DND-41 (cell line): Measurements from ENCODE around the gene GPR83.

Source experiments
- EZH2 ChIP-seq: IDR thresholded peaks from 3 replicates; pipeline ENCODE4 v1.6.1; 2012; ENCODE audit warnings: borderline replicate concordance, low read depth, mild to moderate bottlenecking, moderate library complexity, low read length, inconsistent platforms; ENCODE audit not compliant: severe bottlenecking
- TF ChIP-seq, protein P1 (sequence below): IDR thresholded peaks from 2 replicates; pipeline ENCODE4 v1.5.1; 2012; ENCODE audit warnings: borderline replicate concordance, low read length, moderate library complexity, mild to moderate bottlenecking; ENCODE audit not compliant: poor library complexity, severe bottlenecking; ENCODE audit errors: extremely low read depth

DNA sequence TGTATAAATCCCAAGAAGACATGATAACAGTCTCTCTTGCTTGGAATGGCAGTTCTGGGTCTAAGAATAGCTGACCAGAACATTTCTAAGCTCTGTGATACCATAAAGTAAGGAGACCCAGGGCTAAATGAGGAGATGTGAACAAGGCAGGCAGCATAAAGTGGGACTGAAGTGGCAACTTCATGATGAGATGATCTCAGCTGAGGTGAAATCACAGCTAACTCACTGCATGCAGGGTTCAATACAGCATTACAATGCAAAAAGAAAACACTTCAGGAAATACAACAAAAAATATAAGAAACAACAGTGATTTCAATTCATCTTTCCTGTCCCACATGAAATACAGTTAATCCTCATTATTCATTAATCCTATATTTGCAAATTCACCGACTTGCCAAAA is 47.8 kb upstream of the GPR83 start:
- no peak for TF ChIP-seq EZH2
- TF ChIP-seq, protein P1, sequence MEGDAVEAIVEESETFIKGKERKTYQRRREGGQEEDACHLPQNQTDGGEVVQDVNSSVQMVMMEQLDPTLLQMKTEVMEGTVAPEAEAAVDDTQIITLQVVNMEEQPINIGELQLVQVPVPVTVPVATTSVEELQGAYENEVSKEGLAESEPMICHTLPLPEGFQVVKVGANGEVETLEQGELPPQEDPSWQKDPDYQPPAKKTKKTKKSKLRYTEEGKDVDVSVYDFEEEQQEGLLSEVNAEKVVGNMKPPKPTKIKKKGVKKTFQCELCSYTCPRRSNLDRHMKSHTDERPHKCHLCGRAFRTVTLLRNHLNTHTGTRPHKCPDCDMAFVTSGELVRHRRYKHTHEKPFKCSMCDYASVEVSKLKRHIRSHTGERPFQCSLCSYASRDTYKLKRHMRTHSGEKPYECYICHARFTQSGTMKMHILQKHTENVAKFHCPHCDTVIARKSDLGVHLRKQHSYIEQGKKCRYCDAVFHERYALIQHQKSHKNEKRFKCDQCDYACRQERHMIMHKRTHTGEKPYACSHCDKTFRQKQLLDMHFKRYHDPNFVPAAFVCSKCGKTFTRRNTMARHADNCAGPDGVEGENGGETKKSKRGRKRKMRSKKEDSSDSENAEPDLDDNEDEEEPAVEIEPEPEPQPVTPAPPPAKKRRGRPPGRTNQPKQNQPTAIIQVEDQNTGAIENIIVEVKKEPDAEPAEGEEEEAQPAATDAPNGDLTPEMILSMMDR: no peak
